Astrocyte (in vitro differentiated cells and primary cell): Measurements from ENCODE around the gene FRRS1. TPM values are rescaled to one million over a fixed set of nuclear protein-coding genes. Genes with fewer than 3 reads are reported as not detected.

Experiments
- DNase-seq: peaks from one replicate; pipeline ENCODE4 v3.0.0-alpha.2; 2010; ENCODE audit warnings: low read depth
- FAIRE-seq: peaks from 2 replicates; lab custom pipeline; 2011; peaks lifted over from hg19 to GRCh38; lab: Jason Lieb, UNC
- H2AFZ ChIP-seq: 2 replicates; pipeline ENCODE4 v1.6.0; 2012; ENCODE audit warnings: low read depth, low read length, inconsistent platforms
- H3K27ac ChIP-seq: 2 replicates; pipeline ENCODE4 v1.5.1; 2011; ENCODE audit warnings: low read depth, low read length, inconsistent platforms
- H3K27me3 ChIP-seq: 2 replicates; pipeline ENCODE4 v1.6.0; 2011; ENCODE audit warnings: low read length, inconsistent platforms; ENCODE audit not compliant: insufficient read depth
- H3K36me3 ChIP-seq: 2 replicates; pipeline ENCODE4 v1.5.1; 2011; ENCODE audit warnings: low read length, inconsistent platforms; ENCODE audit not compliant: insufficient read depth
- H3K4me1 ChIP-seq: 2 replicates; pipeline ENCODE4 v1.5.1; 2011; ENCODE audit warnings: low read length, inconsistent platforms; ENCODE audit not compliant: insufficient read depth
- H3K4me2 ChIP-seq: 2 replicates; pipeline ENCODE4 v1.6.0; 2012; ENCODE audit warnings: low read length, inconsistent platforms
- H3K4me3 ChIP-seq: 2 replicates; pipeline ENCODE4 v1.5.1; 2011; ENCODE audit warnings: low read depth, mild to moderate bottlenecking, low read length, inconsistent platforms; ENCODE audit not compliant: insufficient read depth
- H3K79me2 ChIP-seq: 2 replicates; pipeline ENCODE4 v1.6.0; 2012; ENCODE audit warnings: mild to moderate bottlenecking, low read length, inconsistent platforms; ENCODE audit not compliant: insufficient read depth
- H3K9ac ChIP-seq: 2 replicates; pipeline ENCODE4 v1.6.0; 2012; ENCODE audit warnings: mild to moderate bottlenecking, low read length, inconsistent platforms
- H3K9me3 ChIP-seq: 2 replicates; pipeline ENCODE4 v1.5.1; 2012; ENCODE audit warnings: low read depth, mild to moderate bottlenecking, low read length, inconsistent platforms; ENCODE audit not compliant: insufficient read depth
- H4K20me1 ChIP-seq: 2 replicates; pipeline ENCODE4 v1.6.0; 2012; ENCODE audit warnings: low read length, inconsistent platforms; ENCODE audit not compliant: insufficient read depth
- H3K27ac Mint-ChIP-seq: one replicate; pipeline ENCODE4 v1.8.0; 2021; ENCODE audit warnings: mild to moderate bottlenecking, mixed read lengths; ENCODE audit not compliant: unreplicated experiment
- H3K27me3 Mint-ChIP-seq: one replicate; pipeline ENCODE4 v1.8.0; 2021; ENCODE audit warnings: low read depth, mixed read lengths; ENCODE audit not compliant: unreplicated experiment
- H3K36me3 Mint-ChIP-seq: one replicate; pipeline ENCODE4 v1.8.0; 2021; ENCODE audit warnings: low read depth, mixed read lengths; ENCODE audit not compliant: unreplicated experiment
- H3K4me1 Mint-ChIP-seq: one replicate; pipeline ENCODE4 v1.8.0; 2021; ENCODE audit warnings: low read depth, mixed read lengths; ENCODE audit not compliant: unreplicated experiment
- H3K4me3 Mint-ChIP-seq: one replicate; pipeline ENCODE4 v1.8.0; 2021; ENCODE audit warnings: mild to moderate bottlenecking, moderate library complexity, mixed read lengths; ENCODE audit not compliant: unreplicated experiment
- H3K9me3 Mint-ChIP-seq: one replicate; pipeline ENCODE4 v1.8.0; 2021; ENCODE audit warnings: mild to moderate bottlenecking, mixed read lengths; ENCODE audit not compliant: unreplicated experiment
- CTCF ChIP-seq: IDR thresholded peaks from 2 replicates; pipeline ENCODE4 v1.5.1; 2011; ENCODE audit warnings: low read depth, mild to moderate bottlenecking, inconsistent platforms, low read length, moderate library complexity; ENCODE audit not compliant: insufficient read depth
- EZH2 ChIP-seq: IDR thresholded peaks from 2 replicates; pipeline ENCODE4 v1.6.1; 2012; ENCODE audit warnings: mild to moderate bottlenecking, low read length, inconsistent platforms; ENCODE audit not compliant: insufficient read depth
- total RNA-seq: library from RNA; stranded (reverse); gene quantifications from 2 replicates; pipeline ENCODE4 v1.2.1, GENCODE V29; 2021

FRRS1 gene
- total RNA-seq, 1 donor from 2014 or later: 4.5 TPM

GRCh38 chr1:99696616-99697015 lies 69.8 kb downstream of the FRRS1 start:
- no peaks in the 10 kb centered on the region for H3K36me3 ChIP-seq
- H3K27ac ChIP-seq: no peak overlapping the region
- Mint-ChIP-seq H3K27ac (no peak overlapping the region), H3K36me3 (no peaks in the 10 kb centered on the region), H3K9me3 (no peaks in the 10 kb centered on the region), H3K4me3 (no peak overlapping the region), H3K27me3 (no peaks in the 10 kb centered on the region), H3K4me1 (peaks cover 3% of the 10 kb centered on the region)
- no peak overlapping the region for H3K4me3 ChIP-seq
- no peak overlapping the region for H3K9ac ChIP-seq
- no peak for TF ChIP-seq CTCF
- TF ChIP-seq EZH2: no peak
- no peaks in the 10 kb centered on the region for H4K20me1 ChIP-seq
- no peak overlapping the region for H3K4me2 ChIP-seq
- no peaks in the 10 kb centered on the region for H3K79me2 ChIP-seq
- DNase-seq (no peak), FAIRE-seq (no peak)
- no peaks in the 10 kb centered on the region for H3K9me3 ChIP-seq
- no peaks in the 10 kb centered on the region for H3K4me1 ChIP-seq
- H3K27me3 ChIP-seq: no peaks in the 10 kb centered on the region
- no peak overlapping the region for H2AFZ ChIP-seq

- no peak overlapping the region for H3K27ac ChIP-seq
- FAIRE-seq (peak; percentile 78), DNase-seq (no peak)
- Mint-ChIP-seq H3K4me3 (no peak overlapping the region), H3K4me1 (peaks cover 11% of the 10 kb centered on the region), H3K9me3 (no peaks in the 10 kb centered on the region), H3K27ac (no peak overlapping the region), H3K36me3 (no peaks in the 10 kb centered on the region), H3K27me3 (peaks cover 3% of the 10 kb centered on the region)
- H3K9ac ChIP-seq: no peak overlapping the region
- H3K4me1 ChIP-seq: no peaks in the 10 kb centered on the region
- no peaks in the 10 kb centered on the region for H3K79me2 ChIP-seq
- TF ChIP-seq CTCF: no peak
- no peak for TF ChIP-seq EZH2
- no peaks in the 10 kb centered on the region for H3K36me3 ChIP-seq
- H3K9me3 ChIP-seq: no peaks in the 10 kb centered on the region
- H3K4me3 ChIP-seq: no peak overlapping the region
- H3K4me2 ChIP-seq: no peak overlapping the region
- no peaks in the 10 kb centered on the region for H3K27me3 ChIP-seq
- no peak overlapping the region for H2AFZ ChIP-seq
- H4K20me1 ChIP-seq: no peaks in the 10 kb centered on the region
These were observed 75.3 kb downstream of the FRRS1 start for GRCh38 chr1:99691175-99691574.

GRCh38 chr1:99685516-99686180 lies 80.8 kb downstream of the FRRS1 start:
- Histone ChIP-seq H4K20me1 (no peaks in the 10 kb centered on the region), H3K27me3 (no peaks in the 10 kb centered on the region), H2AFZ (peak overlapping the region; percentile 52), H3K79me2 (no peaks in the 10 kb centered on the region), H3K9ac (no peak overlapping the region), H3K4me2 (peak overlapping the region; percentile 35), H3K9me3 (no peaks in the 10 kb centered on the region), H3K4me1 (peaks cover 7% of the 10 kb centered on the region), H3K36me3 (no peaks in the 10 kb centered on the region), H3K27ac (peak overlapping the region; percentile 15), H3K4me3 (no peak overlapping the region)
- no peak overlapping the region for H3K27ac Mint-ChIP-seq
- H3K27me3 Mint-ChIP-seq: peaks cover 3% of the 10 kb centered on the region
- no peaks in the 10 kb centered on the region for H3K9me3 Mint-ChIP-seq
- FAIRE-seq: peak; percentile 82
- H3K36me3 Mint-ChIP-seq: no peaks in the 10 kb centered on the region
- H3K4me1 Mint-ChIP-seq: peaks cover 16% of the 10 kb centered on the region
- DNase-seq: peak; percentile 69
- no peak overlapping the region for H3K4me3 Mint-ChIP-seq
- no peak for TF ChIP-seq EZH2
- TF ChIP-seq CTCF: peak; percentile 45
